ENCODE measurements around the gene MYO1E.
"Not testable (repeated sequence)": the region's sequence is repeated elsewhere in the genome, so short reads cannot be mapped to it uniquely, and the experiment has no call there.

Gene MYO1E

DNA sequence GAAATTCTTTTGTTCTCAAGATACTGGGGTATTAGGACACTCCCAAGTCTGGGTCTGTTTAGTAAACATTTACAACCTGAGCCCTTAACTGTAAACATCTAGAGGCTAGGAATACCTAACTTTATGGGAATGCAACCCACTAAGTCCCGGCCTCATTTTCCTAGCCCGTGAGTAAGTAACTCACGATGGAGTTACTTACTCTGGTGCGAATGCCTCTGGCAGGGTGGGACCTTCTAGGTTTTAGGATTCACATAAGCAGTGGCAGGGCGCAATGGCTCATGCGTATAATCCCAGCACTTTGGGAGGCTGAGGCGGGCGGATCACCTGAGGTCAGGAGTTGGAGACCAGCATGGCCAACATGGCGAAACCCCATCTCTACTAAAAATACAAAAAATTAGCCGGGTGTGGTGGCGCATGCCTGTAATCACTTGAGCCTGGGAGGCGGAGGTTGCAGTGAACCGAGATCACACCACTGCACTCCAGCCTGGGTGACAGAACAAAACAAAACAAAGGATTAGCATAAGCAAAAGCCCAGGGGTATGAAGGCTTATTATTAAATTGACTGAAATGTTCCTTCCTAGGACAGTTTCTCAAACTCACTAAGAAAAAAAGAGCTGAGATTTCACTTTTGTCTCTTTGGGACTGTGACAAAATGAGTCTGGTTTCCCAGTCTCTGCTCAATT lies 14.7 kb upstream of the MYO1E start:
- not testable (repeated sequence) for DNase-seq

DNA sequence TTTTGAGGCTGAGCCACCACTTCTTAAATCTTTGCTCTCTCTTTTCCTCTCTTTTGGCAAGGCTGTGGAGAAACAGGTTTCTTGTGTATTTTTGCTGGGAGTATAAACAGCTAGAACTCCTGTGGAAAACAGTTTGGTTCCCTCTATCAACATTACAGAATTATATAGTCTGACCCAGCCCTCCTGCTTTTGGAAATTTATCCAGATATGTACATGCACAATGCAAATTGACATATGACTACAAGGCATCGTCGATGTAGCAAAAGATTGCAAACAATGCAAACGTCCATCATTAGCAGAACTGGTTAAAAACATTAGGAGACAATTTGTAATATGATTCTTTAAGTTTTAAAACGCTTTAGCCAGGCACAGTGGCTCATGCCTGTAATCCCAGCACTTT lies 12.5 kb upstream of the MYO1E start:
- no peak for DNase-seq

DNA sequence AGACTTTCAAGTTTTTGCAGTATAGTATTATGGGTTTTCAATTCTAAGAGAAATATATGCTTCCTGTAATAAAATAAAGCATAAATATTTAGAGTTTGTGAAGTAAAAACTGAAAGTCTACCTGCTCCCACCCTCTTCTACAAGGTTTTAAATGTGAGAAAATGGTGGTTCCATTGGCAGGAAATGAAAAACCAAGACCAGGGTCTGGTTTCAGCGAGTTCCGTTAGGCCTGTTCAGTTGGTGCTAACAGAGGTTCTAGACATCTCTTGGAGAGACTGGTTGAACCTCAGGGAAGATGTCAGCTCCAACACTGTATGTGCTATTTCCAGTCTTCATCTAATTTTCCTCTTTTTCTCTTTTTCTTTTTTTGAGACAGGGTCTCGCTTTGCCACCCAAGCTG lies 11.8 kb upstream of the MYO1E start:
- no peak for DNase-seq

DNA sequence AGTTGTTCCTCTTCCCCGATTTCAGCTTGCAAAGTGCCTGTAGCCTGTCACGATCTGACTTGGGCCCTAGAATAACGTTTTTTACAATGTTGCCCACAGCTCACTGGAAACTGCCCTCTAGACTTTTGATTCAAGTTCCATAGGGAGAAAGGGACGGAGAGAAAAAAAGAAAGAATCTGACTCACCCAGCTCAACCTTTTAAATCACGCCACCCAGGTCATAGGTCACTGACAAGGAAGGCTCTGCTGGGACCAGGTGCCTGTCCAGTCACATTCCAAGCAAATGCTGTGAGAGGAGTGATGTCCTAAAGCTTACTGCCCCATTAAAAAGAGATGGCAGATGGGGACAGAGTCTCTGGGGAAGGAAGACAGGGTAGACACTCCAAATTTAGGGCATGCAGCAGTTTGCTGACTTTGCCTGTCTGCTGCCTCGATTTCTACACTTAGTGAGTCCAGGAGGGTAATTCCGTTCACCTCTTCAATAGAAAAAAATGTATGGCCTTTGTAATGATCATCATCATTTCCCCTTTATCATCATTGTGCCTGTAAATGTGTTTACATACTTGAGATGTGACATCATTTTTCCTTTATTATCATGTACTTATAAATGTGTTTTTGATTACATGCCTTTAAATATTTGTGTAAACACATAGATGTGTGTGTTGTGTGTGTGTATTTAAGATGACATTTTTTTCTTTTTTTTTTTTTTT lies 8.4 kb upstream of the MYO1E start:
- DNase-seq = no peak

DNA sequence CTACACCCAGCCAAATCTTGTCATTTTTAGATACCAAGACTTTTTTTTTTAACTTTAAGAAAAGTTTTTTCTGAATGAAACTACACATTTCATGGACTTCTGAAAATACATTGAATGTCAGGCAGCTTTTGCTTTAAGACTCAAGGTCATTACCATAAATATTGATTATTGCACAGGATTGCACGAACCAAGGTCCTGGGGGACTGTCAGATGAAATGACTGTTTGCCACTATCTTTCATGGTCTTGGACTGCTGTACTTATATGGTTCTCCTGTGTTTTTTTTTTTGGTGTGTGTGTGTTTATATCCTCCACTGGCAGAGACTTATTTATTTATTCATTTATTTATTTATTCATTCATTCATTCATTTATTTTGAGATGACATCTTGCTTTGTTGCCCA lies 6.9 kb upstream of the MYO1E start:
- DNase-seq = no peak

DNA sequence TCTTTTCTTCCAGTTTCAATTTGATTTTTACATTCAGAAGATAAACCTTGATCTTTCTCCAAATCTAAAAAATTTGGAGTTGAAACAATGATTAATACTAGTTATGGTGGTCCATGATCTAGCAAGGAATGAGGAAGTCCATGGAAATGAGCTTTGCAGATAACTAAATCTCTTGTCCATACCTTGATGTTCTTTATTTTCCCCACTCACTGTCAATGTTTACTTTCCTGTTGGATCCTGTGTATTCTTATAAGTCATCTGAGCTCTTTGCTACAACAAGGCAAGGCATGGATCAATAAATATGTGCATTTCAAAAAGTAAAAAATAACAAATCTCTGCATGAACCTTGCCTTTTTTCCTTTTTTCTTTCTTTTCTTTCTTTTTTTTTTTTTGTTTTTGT lies 6.2 kb upstream of the MYO1E start:
- DNase-seq = no peak

DNA sequence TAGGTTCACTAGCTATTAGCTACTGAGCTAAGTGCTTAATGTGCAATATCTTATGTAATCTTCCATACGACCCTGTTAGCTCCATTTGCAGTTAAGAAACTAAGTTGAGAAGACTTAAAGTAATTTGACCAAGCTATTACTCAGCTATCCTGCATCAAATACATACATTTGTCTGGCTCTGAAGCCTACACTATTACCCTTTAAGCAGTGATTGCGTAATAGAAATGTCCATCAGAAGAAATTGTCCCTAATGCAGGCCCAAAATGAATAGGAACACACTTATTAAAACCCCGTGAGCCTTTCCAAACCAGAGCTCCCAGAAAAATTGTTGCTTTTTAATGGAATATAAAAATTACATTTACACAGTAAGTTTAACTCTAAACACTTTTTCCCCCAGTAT lies 5.3 kb upstream of the MYO1E start:
- DNase-seq = no peak

DNA sequence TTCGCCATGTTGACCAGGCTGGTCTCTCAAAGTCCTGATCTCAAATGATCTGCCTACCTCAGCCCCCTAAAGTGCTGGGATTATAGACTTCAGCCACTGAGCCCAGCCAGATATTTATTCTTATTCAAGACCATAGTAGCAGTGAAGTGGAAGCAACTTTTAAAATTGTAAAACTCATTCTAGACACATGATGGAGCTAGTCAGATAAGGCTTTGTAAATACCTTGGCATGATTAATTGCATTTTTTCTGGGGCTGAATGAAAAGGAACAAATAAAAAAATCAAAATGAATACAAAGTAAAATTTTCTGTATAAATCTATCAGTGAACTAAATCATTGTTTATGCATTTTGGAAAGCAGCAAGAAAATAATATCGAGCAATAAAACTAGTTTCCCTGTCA lies 4.1 kb upstream of the MYO1E start:
- no peak for DNase-seq

DNA sequence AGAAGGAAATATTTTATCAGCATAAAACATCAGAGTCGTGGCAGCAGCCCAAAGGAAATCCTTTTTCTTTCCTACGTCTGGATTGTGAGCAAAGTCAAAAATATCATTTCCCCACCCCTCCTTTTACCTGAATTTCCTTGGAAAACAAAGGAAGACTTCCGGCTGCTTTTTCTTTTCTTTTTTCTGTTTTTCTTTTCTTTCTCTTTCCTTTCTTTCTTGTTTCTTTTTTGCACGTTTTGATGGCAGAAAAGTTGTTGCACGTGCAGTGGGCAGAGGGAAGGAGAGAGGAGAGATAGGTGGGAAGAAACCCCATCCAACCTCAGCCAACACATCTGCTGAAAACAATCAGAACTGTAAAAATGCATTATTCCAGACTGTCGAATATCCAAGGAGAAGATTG lies 544 bp upstream of the MYO1E start:
- no peak for DNase-seq

DNA sequence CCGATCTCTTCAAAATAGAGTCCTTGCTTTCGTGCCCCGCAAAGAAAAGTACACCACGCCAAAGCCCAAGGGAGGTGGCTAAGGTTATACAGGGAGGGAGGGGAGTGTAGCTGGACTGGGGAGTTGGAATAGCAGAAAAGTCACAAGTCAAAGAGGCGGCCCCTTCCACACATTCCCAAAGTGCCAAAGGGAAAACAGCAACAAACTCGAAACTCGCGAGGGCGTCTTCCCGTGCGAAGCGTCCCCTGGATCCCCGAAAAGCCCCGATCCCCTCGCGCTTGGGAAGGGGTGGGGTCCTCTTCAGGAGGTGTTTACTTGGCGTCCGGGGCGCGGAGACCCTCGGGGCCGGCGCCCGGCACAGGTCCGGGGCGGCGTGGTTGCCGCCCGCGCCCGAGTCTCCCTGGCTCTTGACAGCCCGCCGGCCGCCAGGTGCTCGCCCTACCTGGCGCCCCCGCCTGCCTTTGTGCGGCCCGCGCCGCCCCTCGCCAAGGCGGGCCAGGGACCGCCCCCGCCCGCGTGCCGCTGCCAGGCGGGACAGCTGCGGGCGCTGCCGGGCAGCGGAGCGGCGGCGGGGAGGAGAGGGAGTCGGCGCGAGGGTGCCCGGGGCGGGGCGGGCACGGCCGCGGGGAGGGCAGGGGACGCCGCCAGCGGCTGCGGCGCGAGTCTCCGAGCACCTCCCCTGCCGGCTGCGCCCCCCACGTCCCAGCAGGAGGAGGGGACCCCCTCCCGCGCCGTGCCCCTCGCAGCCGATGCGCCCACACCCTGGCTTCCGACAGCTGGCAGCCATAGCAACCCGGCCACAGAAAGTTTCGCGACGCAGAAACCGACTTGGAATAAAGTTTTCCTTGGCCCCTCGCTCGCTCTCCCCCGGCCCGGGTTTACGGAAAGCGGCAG lies 966 bp downstream of the MYO1E start:
- DNase-seq = peak; percentile 12

DNA sequence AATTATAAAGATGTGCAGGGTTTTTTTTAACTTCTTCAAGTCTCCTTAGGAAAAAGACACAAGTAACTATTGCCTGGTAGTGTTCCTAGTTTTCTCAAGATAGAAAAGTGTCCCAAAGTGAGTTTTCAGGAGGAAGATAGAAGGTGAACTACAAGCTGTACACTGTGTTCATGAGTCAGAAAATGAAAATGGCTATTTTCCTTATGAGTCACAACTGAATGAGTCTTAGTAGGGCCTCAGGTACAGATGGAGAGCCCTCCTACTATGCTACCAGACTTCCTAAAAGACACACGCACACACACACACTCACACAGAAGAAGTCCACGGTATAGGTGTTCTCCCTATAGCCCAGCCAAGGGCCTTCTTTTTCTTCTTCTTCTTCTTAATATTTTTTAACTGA lies 3.1 kb downstream of the MYO1E start:
- DNase-seq = no peak

DNA sequence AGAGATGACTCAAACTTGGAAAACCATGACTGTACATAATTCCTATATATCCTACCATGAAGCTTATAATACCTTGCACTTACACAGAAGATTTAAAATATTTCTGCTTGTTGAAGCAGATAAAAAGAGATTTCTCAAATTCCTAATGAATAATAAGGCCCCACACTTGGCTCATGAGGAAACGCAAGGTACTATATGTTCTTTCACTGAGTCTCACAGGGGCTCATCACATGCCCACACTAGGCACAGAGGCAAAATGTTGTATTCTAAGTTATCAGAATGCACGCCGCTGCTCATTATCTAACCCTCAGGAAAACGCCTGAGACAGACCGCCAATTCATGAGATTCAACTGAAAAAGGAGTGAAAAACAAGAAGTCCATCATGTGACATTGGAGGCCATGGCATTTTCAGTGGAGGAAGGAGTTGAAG lies 5.6 kb downstream of the MYO1E start:
- no peak for DNase-seq

DNA sequence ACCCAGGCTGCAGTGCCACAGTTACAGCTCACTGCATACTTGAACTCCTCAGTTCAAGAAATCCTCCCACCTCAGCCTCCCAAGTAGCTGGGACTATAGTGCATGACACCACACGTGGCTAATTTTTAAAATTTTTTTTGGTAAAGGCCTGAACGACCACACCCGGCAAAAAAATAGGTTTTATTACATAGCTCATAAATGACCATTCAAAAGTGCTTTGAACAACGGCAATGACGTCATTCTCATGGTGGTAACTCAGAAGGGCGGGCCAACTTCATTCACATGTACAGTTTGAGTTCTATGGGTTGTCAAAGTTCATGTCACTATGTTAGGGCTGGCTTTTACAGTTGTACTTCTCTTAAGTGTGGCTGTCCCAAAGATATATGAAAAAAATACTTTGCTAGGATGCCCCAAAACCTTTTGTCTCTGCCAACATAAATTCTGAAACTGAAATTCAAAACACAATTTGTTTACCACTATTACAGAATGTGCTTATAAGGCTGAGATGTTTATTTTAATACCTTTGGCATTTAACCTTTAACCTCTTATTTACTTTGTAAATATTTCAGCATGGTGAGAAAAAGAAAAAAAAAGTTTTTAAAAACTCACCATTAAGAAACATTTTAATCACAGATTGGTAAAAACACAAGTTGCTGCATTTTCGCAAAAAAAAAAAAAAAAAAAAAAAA lies 6.2 kb downstream of the MYO1E start:
- DNase-seq = no peak

DNA sequence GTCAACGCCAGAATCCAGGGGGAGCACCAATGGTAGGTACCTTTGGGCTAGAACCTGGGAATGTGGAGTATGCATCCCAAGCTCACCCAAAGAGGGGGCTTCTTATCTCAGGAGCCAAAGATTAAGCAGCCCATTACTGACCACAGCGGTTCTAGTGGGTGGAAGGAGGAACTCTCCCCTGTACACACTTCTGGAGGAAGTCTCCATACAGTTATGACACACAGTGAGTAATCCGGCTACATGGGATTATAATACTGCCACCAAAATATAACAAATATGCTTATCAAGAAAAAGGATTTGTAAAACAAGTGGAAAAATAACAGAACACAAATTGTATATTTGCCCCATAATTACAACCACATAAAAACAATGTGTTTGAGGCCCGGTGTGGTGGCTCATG lies 8.4 kb downstream of the MYO1E start:
- no peak for DNase-seq

DNA sequence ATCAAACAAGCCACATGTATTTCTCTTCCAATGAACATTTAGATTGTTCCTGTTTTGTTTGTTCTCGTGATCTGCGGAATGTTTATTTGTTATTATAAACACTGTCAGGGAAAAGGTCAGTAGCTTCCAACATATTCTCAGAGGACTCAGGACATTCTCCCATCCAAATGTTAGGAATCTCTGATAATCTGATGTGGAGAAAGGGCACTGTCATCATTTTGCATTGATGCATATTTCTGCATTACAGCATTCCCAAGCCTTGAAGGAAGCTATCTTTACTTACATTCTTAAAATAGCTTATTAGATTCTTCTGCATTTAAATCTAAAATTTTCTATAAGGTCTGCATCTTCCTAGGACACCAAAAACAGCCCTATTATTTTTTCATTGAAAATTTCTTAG lies 10.3 kb downstream of the MYO1E start:
- no peak for DNase-seq

DNA sequence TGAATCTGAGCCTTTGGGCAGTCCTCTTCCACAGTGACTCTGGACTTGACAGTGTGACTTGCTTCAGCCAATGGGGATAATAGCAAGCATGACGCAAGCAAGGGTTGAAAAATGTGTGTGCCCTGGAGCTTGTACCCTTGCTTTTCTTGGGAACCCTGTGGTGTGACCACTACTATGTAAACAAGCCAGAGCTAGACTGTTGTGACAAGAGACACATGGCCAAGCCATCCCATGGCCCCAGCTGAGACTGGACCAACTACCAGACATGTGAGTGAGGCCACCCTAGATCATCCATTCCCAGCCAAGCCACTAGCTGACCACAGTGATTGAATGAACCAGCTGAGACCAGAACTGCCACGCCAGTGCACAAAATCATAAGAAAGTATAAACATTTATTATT lies 11.8 kb downstream of the MYO1E start:
- DNase-seq = no peak

DNA sequence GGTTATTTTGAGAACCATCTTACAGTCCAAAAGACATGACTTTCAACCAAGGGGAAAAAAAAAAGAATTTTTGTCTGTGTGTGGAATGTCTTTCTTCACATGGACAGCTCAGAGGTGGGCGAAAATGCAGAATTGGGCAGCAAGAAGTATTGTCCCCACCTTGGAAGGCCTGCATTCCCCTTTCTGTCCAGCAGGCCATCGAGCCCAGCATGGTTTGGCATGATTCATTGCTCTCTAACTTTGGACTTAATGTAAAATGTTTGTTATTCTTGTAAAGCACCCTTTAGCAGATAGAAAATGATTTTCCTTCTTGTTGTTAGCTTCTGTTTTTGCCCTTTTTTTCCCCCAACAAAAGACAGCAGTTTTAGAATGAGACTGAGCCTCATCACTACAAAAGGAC lies 12.4 kb downstream of the MYO1E start:
- DNase-seq = no peak

DNA sequence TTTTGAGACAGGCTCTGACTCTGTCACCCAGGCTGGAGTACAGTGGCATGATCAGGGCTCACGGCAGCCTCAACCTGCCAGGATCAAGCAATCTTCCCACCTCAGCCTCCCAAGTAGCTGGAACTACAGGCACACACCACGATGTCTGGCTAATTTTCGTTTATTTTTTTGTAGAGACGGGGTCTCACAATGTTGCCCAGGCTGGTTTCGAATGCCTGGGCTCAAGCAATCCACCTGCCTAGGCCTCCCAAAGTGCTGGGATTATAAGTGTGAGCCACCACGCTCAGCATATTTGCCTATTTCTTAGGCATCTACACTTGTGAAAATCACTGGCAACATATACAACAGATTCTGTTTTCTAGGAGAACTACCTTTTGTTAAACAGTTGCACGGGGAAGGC lies 16.9 kb downstream of the MYO1E start:
- no peak for DNase-seq

DNA sequence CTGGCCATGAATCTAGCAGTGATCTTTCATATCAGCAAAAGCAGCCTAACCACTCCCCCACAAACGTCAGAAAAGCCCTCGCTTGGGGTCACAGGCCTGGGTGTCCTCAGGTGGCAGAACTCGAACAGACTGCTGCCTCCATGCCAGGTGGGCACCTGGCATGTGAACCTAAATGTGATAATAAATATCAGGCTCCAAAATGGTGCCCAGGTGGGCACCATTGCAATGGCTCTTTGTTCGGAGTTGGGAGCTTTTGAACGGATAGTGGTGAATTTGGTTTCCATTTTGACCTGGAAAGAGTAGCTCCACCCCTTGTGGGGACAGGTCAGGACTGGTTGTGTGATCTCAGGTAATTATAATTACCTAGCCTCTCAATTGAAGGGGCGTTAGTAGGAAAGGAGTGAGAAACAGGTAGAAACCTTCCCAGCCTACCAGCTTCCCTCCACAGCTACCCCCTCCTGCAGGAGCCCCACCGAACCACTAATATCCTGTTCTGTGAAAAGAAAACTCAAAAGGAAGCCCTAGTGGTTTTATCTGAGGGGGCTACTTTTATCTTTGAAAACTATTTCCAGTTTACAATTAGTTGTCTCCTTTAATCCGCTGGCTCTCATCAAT lies 18.1 kb downstream of the MYO1E start:
- no peak for DNase-seq

DNA sequence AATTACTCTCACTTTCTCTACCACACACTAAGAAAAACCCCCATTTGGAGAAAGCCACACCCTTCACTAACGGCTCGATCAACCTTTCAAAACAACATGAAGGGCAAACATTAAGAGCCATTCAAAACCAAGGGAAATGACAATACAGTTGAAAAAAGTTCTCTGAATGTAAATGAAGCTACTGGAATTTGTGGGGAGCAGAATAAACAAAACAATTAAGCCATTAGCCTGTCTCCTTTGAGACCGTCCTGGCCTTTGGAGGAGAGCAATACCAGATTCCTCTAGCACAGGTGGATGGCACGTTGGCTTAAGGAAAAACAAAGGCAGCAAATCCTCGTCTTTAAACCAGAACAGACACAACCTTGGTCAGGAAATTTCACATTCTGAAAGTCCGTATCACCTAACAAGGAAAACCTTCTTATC lies 18.7 kb downstream of the MYO1E start:
- no peak for DNase-seq

DNA sequence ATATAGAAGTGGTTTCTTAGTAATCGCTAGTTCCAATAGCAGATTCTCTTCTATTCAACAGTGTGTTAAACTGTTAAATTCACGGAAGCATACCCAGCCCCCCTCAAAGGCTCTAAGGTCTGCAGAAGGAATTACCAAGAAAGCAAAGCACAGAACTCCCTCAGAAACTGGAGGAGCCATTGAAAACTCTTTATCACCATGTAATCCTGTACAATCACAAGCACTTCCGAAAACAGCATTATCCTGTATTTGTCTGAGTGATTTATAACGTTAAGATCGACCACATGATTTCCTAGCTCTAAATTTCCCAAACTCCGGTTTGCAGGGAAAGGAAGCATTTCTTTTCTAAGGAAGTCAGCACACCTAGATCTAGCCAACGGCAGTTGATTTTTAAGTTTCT lies 20.0 kb downstream of the MYO1E start:
- DNase-seq = no peak

DNA sequence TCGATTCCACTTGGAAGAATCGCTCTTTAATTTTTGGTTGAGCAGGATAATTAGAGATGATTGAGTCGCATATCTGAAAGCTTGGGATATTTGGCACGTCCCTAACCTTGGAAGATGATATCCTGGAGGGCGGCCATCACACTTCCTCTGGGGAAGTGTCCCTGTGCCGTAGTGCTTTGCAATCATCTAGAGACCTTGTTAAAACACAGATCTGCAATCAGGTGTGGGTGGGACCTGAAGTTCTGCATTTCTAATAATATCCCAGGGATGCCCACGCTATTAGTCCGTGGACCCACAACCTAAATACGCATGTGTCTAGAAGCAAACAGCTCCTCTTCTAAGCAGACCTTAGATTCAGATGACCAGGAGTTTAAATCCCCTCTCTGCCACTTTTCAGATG lies 20.5 kb downstream of the MYO1E start:
- no peak for DNase-seq

DNA sequence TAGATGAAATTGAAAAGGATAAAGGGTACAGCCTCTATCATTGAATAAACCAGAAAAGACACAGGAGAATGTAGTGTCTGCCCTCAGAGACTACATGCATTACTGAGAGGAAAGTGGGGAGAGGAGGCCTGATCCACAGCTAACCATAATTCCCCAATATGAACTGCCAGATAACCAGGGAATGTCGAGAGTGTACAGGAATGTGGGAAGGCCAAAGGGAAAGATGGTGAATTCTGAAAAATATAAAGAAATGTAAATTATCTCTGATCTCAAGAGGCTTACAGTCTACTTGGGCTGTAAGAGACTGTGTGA lies 22.3 kb downstream of the MYO1E start:
- no peak for DNase-seq

Measured in activated gamma-delta T cell (primary cell).